Measurements from ENCODE around the gene LENG8.
"Not testable (repeated sequence)": the region's sequence is repeated elsewhere in the genome, so short reads cannot be mapped to it uniquely, and the experiment has no call there.

DNA sequence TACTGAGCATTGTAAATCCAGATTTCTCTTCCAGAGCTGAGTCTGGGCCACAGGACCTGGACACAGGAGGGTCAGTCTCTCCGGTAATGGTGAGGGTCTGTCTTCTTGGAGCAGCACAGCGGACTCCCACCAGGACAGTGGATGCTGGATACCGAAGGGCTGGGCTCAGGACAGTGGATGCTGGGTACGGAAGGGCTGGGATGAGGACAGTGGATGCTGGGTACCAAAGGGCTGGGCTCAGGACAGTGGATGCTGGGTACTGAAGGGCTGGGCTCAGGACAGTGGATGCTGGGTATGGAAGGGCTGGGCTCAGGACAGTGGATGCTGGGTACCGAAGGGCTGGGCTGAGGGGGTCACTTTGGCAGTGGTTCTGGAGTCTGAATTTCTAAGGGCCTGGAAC is 44.1 kb downstream of the LENG8 start:
- TF ChIP-seq, protein P1, sequence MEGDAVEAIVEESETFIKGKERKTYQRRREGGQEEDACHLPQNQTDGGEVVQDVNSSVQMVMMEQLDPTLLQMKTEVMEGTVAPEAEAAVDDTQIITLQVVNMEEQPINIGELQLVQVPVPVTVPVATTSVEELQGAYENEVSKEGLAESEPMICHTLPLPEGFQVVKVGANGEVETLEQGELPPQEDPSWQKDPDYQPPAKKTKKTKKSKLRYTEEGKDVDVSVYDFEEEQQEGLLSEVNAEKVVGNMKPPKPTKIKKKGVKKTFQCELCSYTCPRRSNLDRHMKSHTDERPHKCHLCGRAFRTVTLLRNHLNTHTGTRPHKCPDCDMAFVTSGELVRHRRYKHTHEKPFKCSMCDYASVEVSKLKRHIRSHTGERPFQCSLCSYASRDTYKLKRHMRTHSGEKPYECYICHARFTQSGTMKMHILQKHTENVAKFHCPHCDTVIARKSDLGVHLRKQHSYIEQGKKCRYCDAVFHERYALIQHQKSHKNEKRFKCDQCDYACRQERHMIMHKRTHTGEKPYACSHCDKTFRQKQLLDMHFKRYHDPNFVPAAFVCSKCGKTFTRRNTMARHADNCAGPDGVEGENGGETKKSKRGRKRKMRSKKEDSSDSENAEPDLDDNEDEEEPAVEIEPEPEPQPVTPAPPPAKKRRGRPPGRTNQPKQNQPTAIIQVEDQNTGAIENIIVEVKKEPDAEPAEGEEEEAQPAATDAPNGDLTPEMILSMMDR (IDR thresholded peaks at IDR 0.05; ENCODE audit: low read length): not testable (repeated sequence)
- not testable (repeated sequence) for TF ChIP-seq EZH2 (IDR thresholded peaks at IDR 0.05; ENCODE audit: borderline replicate concordance, low read length)
